WERI-Rb-1 (cell line): ENCODE results near the gene COTL1.

Experiments
- DNase-seq: peaks from one replicate; pipeline ENCODE4 v3.0.0-alpha.2; 2020
- H3K27ac ChIP-seq: fragments of 250-450 bp; sonication (Bioruptor Pico); 2 replicates; pipeline ENCODE4 v1.5.1; 2020; ENCODE audit warnings: mild to moderate bottlenecking, moderate library complexity
- H3K27me3 ChIP-seq: fragments of 250-450 bp; sonication (Bioruptor Pico); 2 replicates; pipeline ENCODE4 v1.5.1; 2021; ENCODE audit warnings: mild to moderate bottlenecking, low read depth, moderate library complexity; ENCODE audit not compliant: insufficient read depth, severe bottlenecking
- H3K36me3 ChIP-seq: fragments of 250-450 bp; sonication (Bioruptor Pico); 2 replicates; pipeline ENCODE4 v1.5.1; 2020; ENCODE audit warnings: mild to moderate bottlenecking, moderate library complexity
- H3K4me3 ChIP-seq: 2 replicates; pipeline ENCODE4 v1.5.1; 2011; ENCODE audit warnings: low read depth, mild to moderate bottlenecking, control low read depth, low read length
- H3K9me3 ChIP-seq: fragments of 250-450 bp; sonication (Bioruptor Pico); 2 replicates; pipeline ENCODE4 v1.5.1; 2021; ENCODE audit warnings: mild to moderate bottlenecking, moderate library complexity; ENCODE audit not compliant: severe bottlenecking
- TF ChIP-seq, protein P1 (sequence below): IDR thresholded peaks from 2 replicates; pipeline ENCODE4 v1.5.1; 2011; ENCODE audit warnings: low read depth, mild to moderate bottlenecking, control low read depth, inconsistent platforms, low read length

The COTL1 gene

DNA sequence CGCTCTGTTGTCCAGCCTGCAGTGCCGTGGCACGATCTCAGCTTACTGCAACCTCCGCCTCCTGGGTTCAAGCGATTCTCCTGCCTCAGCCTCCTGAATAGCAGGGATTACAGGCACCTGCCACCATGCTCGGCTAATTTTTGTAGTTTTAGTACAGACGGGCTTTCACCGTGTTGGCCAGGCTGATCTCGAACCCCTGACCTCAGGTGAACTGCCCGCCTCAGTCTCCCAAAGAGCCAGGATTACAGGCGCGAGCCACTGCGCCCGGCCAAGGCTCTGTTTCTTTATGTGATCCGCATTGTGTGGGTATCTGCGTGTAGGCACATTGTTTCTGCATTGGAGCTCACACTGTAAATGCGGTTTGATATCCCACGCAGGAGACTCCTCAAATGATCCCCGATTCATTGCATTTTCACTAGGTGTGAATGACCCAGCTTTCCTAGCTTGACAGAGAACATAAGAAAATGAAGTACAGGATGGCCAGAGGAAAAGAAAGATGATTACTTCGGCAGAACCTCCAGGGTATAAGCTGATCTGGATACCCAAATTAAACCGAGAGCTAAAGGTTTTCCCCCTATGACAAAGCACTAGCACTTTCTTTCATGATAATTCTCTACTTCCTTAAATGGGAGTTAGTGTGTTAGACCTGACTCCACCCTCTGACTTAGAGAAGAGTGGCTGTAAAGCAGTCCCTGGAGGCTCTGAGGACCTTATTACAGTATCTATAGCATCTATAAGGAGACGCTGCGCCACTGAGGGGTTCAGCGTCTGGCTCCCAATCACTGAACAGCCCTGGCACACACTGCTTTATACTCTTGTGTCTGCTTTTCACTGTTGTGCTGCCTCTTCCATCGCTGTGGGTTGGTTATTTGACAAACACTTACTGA is 17.3 kb downstream of the COTL1 start:
- Histone ChIP-seq H3K27me3 (no peaks in the 10 kb centered on the region), H3K27ac (peak overlapping the region; percentile 24), H3K36me3 (no peaks in the 10 kb centered on the region), H3K9me3 (no peaks in the 10 kb centered on the region), H3K4me3 (no peak overlapping the region)
- TF ChIP-seq, protein P1, sequence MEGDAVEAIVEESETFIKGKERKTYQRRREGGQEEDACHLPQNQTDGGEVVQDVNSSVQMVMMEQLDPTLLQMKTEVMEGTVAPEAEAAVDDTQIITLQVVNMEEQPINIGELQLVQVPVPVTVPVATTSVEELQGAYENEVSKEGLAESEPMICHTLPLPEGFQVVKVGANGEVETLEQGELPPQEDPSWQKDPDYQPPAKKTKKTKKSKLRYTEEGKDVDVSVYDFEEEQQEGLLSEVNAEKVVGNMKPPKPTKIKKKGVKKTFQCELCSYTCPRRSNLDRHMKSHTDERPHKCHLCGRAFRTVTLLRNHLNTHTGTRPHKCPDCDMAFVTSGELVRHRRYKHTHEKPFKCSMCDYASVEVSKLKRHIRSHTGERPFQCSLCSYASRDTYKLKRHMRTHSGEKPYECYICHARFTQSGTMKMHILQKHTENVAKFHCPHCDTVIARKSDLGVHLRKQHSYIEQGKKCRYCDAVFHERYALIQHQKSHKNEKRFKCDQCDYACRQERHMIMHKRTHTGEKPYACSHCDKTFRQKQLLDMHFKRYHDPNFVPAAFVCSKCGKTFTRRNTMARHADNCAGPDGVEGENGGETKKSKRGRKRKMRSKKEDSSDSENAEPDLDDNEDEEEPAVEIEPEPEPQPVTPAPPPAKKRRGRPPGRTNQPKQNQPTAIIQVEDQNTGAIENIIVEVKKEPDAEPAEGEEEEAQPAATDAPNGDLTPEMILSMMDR: no peak
- no peak for DNase-seq

DNA sequence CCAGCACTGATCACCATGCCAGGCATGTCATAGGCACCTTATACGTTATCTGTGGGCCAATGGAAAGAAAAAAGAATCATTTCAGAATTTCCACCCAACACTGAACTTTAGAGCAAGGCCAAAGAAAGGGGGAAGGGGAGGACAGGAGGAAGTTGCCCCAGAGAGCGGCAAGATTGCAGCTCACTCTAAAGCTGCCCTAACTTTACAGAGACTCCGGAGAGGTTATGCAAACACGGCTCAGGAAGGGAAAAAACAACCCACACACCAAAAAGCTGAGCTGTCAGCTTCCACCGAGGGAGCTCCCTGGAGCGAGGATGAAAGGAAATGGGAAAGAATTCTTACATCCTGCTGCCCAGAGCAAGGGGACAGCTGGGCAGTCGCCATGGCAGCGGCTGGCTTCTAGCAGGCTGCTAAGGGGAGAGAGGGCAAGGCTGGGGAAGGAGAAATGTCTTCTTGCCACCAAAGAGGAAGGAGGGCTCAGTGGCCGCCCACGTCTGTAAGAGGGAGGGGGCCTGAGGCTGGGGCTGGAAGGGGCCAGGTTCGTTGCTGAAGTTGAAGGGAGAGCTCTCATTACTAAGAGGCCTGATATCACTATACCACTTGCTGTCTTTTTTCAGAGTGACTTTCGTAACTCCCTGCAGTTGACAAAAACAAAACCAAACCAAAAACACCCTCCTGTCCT is 18.2 kb downstream of the COTL1 start:
- peak; percentile 43 for DNase-seq
- Histone ChIP-seq H3K4me3 (no peak overlapping the region), H3K27me3 (no peaks in the 10 kb centered on the region), H3K9me3 (no peaks in the 10 kb centered on the region), H3K27ac (peak overlapping the region; percentile 52), H3K36me3 (no peaks in the 10 kb centered on the region)
- TF ChIP-seq, protein P1: no peak

DNA sequence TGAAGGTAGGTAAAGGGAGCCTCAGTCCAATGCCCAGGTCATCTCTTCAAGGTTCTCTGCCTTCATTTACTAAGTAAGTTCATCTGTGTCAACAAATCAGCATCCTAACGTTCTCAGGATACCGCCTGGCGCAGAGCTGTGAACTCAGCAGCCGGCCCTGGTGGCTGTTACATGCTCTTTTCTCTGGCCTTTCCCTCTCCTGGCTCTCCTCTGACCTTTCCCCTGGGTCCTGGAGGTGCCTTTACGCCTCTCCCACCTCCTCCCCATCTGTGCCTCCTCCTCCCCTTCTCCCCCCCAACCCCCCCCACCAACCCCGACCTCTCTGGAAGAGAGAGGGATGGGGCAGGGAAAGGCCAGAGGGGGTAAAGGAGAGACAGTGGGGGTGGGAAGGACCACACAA is 19.5 kb downstream of the COTL1 start:
- TF ChIP-seq, protein P1: no peak
- Histone ChIP-seq H3K27me3 (no peaks in the 10 kb centered on the region), H3K36me3 (no peaks in the 10 kb centered on the region), H3K9me3 (no peaks in the 10 kb centered on the region), H3K4me3 (no peak overlapping the region), H3K27ac (no peak overlapping the region)
- DNase-seq: no peak

DNA sequence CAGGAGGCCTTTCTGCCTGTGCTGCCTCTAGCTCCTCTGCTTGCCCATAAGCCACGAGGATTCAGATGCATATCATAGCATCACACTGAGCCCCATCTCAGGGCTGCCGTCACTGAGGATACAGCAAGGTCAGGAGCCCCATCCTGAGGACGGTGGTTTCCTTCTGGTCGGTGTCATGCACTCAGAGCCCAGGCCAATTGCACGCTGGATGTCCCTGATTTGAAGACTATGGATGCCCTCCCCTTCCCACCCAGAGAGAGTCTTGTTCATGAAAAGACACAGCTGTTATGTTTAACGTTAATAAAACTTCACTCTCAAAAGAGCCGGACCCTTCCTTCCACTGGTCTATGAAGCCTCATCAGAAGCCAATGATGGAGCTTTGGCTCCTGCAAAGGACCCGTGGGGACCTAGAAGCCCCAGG is 19.9 kb downstream of the COTL1 start:
- DNase-seq: no peak
- H3K36me3 ChIP-seq: no peaks in the 10 kb centered on the region
- H3K4me3 ChIP-seq: no peak overlapping the region
- no peaks in the 10 kb centered on the region for H3K27me3 ChIP-seq
- TF ChIP-seq, protein P1: no peak
- no peak overlapping the region for H3K27ac ChIP-seq
- H3K9me3 ChIP-seq: no peaks in the 10 kb centered on the region

DNA sequence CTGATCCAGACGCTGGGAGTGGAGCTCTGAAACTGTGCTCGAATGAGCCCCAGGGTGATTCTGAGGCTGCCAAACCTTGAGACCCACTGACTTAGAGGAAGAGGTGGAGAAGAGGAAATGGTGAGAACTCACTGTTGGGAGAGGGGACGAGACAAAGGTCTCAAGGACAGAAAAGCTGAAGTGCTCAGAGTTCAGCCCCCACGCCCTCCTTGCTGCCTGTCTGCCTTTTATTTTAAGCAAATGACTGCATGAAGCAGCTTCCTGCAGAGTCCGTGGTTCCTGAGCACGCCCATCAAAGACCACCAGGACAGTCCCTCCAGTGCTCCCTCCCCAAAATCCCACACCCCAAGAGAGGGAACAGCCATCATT is 20.4 kb downstream of the COTL1 start:
- no peaks in the 10 kb centered on the region for H3K36me3 ChIP-seq
- no peak overlapping the region for H3K4me3 ChIP-seq
- H3K27ac ChIP-seq: no peak overlapping the region
- no peaks in the 10 kb centered on the region for H3K27me3 ChIP-seq
- TF ChIP-seq, protein P1: no peak
- no peak for DNase-seq
- H3K9me3 ChIP-seq: no peaks in the 10 kb centered on the region
